GM20000 (cell line): Measurements from ENCODE around the gene HTT.

Experiments
- DNase-seq: peaks from one replicate; pipeline ENCODE4 v3.0.0; 2012; ENCODE audit warnings: low spot score
- CTCF ChIP-seq: IDR thresholded peaks from 2 replicates; pipeline ENCODE4 v1.5.1; 2012; ENCODE audit warnings: mild to moderate bottlenecking, control low read depth; ENCODE audit errors: extremely low read depth, missing control alignments

The HTT gene

GRCh38 chr4:3219761-3220475 is 145.4 kb downstream of the HTT start:
- DNase-seq: no peak
- no peak for TF ChIP-seq CTCF

GRCh38 chr4:3220476-3221183 is 146.1 kb downstream of the HTT start:
- no peak for TF ChIP-seq CTCF
- DNase-seq: no peak

- DNase-seq: no peak
- no peak for TF ChIP-seq CTCF
Measured at GRCh38 chr4:3221184-3221494, 146.7 kb downstream of the HTT start.

GRCh38 chr4:3221996-3222395 is 147.5 kb downstream of the HTT start:
- no peak for TF ChIP-seq CTCF
- no peak for DNase-seq

- DNase-seq: no peak
- no peak for TF ChIP-seq CTCF
Measured at GRCh38 chr4:3223346-3223745, 148.9 kb downstream of the HTT start.

- no peak for DNase-seq
Measured at GRCh38 chr4:3223956-3224748, 149.7 kb downstream of the HTT start.

More at GRCh38 chr4:3223956-3224748, 149.7 kb downstream of the HTT start:
- TF ChIP-seq CTCF: no peak
